Inflammatory macrophage (primary cell): ENCODE data around the gene IQCE.
"Not testable (repeated sequence)": the region's sequence is repeated elsewhere in the genome, so short reads cannot be mapped to it uniquely, and the experiment has no call there.

Experiments used
- DNase-seq, 2 donors: peaks; one replicate each; pipeline ENCODE4 v3.0.0-alpha.2; 2020 to 2022

Gene IQCE

DNA sequence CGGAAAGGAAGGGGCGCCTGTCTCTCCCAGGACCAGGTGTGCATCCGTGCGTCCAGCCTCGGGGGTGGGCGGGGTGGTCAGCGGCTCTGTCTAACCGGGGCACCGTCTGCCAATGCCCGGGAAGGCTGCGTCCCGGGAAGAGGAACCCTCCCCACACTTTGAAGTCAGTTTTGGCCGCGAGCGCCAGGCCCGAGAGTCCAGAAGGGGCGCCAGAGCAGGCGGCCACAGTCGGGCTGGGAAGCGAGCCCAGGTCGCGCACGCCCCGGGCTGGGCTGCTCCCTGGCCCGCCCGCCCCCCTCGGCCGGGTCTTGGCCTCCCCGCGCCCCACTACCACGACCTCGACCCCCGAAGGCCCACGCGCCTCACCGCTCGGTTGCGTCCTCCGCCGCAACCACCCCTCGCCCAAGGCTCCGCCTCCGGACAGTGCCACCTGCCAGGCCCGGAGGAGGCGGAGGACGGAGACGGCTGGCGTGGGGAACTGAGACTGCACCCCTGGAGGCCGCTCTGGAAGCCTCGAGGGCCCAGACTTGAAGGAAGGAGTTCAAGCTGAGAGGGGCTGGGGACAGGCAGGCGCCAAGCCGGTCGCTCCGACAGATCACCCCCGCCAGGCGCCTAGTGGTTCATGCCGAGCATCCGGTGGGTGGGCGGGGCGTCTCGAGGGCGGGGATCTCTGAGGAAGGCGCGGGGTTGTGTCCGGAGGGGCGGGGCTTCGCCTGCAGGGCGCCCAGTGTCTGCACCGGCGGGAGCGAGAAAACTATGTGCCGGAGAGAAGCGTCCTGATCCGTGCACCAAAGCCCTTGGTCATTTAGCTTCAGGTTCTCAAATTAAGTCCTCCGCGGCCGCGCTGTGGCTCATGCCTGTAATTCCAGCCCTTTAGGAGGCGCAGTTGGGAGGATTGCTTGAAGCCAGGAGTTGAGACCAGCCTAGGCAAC is 3.4 kb upstream of the IQCE start, which contains the start of gene BRAT1:
BRAT1 (minus strand) TSS at position 404 of the 932 bp plus-strand sequence. CDS start 1,093 bp downstream, outside the sequence.
- peak; percentile 93 to 94 for DNase-seq

DNA sequence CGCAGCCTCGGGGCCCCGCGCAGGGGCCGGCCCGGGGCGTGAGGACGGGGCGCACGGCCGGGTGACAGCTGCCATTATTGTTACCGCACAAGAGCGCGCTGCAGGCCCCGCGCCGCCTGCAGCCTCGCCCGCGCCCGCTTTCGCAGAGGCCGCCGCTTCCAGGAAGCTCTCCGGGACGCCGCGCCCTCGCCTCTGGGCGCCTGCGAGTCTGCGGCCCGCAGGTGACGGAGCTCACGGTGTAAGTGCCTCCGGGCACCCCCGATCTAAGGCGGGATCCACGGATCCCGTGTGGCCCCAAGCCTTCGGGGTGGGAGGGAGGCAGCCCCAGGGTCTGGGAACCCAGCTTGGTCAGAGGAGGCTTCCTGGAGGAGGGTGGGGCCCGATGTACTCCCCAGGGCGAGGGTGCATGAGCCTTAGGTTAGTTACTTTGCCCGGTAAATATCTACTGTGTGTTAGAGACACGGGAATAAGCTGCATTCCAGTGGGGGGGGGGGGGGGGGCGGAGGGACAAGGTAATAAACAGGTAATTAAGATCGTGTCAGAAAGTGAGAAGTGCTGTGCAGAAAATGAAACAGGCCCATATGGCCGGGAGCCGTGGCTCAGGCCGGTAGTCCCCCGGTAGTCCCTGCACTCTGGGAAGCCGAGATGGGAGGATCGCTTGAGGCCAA is 638 bp downstream of the IQCE start:
- peak in 1 of 2 donors; percentile 40 for DNase-seq

- DNase-seq, result not testable (repeated sequence)
These were observed 5.2 kb downstream of the IQCE start for GRCh38 chr7:2563955-2564354.

- DNase-seq, result no peak
These were observed 6.3 kb downstream of the IQCE start for GRCh38 chr7:2564970-2565540.

DNA sequence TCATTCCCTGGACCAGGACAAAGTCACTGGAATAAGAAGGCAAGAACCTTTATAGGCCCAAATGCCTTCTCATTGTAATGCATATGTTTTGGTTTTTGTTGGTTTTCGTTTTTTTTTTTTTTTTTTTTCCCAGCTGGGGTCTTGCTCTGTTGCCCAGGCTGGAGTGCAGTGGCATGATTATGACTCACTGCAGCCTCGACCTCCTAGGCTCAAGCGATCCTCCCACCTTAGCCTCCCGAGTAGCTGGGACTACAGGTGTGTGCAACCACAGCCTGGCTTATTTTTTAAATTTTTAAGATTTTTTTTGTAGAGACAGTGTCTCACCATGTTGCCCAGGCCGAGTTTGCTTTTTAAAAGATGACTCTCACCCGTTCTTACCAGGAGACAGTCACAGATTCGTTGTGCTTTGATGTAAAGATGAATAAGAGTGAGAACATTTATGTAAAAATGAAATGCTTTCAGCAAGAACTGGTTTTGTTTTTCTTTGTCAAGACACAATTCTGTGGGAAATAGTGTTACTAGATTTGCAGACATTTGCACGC is 7.6 kb downstream of the IQCE start:
- no peak for DNase-seq

- DNase-seq, result no peak
These were observed 8.3 kb downstream of the IQCE start for GRCh38 chr7:2566890-2567678.

DNA sequence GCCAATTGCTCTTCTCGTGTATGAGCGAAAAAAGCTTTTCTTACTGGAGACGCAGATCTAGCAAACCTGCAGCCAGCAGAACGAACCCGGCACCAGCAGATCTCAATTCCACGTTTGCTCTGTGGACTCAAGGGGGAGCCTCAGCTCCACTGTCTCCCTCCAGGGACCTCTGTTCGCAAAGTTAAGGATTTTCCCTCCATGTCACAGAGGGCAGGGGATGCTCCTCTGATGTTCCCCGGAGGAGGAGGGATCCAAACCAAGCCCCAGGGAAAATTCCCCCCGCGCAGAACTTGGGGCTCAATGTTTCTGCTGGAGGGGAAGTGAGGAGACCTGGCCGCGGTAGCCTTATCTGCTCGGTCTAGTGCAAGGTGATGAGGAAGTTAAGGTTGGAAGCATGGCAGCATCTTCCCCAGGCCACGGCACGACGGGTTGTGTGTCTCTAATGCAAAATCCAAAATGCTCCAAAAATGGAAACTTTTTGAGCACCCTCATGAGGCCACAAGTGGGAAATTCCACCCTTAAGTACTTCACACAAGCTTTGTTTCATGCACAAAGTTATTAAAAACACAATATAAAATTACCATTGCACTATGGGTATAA is 9.0 kb downstream of the IQCE start:
- peak in 1 of 2 donors; percentile 50 for DNase-seq

- DNase-seq, result no peak
These were observed 9.9 kb downstream of the IQCE start for GRCh38 chr7:2568521-2569223.

- DNase-seq, result no peak
These were observed 10.6 kb downstream of the IQCE start for GRCh38 chr7:2569421-2569820.

- DNase-seq, result no peak
These were observed 11.2 kb downstream of the IQCE start for GRCh38 chr7:2570021-2570420.

- DNase-seq, result no peak
These were observed 12.6 kb downstream of the IQCE start for GRCh38 chr7:2571409-2571808.

- DNase-seq, result no peak
These were observed 13.5 kb downstream of the IQCE start for GRCh38 chr7:2572101-2572842.

GRCh38 chr7:2573761-2574160 is 15.0 kb downstream of the IQCE start:
- DNase-seq, result no peak

DNA sequence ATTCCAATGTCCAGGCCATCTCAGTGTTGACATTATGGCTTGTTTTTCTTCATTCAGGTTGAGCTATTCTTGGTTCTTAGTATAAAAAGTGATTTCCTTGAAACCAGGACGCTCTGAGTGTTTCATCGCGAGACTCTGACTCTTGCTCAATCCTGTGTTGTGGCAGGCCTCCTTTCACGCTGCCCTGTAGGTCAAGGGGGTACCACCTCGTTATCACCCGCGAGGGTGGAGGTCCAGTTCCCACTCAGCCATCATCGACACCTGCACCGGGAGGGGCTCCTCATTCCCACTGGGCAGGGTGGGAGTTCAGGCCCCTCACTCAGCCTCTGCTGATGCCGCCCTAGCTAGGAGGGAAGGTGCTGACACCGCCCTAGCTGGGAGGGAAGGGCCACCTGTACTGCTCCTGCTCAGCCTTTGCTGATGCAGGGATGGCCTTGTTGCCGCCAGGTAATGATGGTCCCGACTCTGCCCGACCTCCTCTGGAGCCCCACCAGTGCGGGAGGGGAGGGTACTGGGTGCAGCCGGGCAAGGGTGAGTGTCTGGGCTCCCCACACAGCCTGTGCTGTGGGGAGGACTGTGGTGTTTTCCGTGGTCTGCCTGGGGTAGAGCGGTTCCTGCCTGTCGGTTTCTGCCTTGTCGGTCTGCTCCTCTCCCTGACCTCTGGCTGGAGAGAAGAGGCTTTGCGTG is 16.4 kb downstream of the IQCE start:
- DNase-seq, result no peak

GRCh38 chr7:2575733-2576340 is 17.1 kb downstream of the IQCE start:
- no peak for DNase-seq

DNA sequence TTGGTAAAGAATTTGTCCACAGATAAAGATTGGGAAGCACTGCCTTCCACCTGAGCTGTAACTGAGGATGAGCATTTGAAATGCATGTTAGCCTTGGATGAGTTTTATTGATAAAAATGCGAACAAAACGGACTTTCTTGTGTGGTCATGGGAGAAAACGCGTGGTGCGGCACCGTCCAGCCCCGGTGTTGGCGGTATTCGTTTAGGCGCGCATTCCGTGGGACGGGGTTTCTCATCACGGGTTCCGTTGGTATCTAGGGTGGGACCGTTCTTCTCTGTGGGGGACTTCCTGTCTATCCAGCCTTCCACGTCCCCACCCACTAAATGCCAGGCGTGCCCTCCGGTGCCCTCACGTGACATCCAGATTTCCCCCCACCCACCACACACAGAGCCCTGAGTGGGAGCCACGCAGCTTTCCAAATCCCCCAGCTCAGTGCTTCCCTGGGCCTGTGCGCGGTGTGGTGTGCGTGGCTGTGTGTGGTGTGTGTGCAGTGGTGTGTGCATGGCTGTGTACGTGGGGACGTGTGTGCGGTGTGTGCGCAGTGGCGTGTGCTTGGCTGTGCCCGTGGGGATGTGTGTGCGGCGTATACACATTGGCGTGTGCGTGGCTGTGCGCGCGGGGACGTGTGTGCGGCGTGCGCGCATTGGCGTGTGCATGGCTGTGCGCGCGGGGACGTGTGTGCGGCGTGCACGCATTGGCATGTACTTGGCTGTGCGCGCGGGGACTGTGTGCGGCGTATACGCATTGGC is 18.1 kb downstream of the IQCE start:
- no peak for DNase-seq

DNA sequence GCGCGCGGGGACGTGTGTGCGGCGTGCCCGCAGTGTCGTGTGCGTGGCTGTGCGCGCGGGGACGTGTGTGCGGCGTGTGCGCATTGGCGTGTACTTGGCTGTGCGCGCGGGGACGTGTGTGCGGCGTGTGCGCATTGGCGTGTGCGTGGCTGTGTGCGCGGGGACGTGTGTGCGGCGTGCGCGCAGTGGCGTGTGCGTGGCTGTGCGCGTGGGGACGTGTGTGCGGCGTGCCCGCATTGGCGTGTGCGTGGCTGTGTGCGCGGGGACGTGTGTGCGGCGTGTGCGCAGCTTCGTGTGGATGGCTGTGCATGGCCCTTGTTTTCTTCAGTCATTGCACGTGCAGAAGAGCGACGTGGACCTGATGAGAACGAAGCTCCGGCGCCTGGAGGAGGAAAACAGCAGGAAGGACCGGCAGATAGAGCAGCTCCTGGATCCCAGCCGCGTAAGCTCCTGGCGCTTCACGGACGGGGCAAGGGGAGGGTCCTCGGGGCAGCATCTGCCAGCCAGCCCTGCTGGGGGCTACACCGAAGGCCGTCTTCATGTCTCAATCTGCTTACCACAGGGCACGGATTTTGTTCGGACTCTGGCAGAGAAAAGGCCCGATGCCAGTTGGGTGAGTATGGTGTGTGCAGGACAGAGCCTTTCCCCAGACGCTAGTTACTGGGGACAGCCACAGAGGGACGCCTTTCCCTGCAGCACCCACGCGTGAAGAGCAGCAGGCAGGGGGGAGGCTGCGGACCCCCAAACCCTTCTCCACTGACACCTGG is 19.3 kb downstream of the IQCE start:
- DNase-seq, result no peak

GRCh38 chr7:2580636-2581035 is 21.9 kb downstream of the IQCE start:
- DNase-seq, result no peak
